Large intestine (tissue), 3 donors: ENCODE data around the gene KIF2C. TPM values are rescaled to one million over a fixed set of nuclear protein-coding genes. Genes with fewer than 3 reads are reported as not detected.
"Not testable (repeated sequence)": the region's sequence is repeated elsewhere in the genome, so short reads cannot be mapped to it uniquely, and the experiment has no call there.

Source experiments
- DNase-seq, 2 donors: peaks; one replicate each; pipeline versions ENCODE4 v3.0.0 to v3.0.0-alpha.2; 2013
- H3K27ac ChIP-seq: one replicate; pipeline ENCODE4 v1.5.1; 2013; ENCODE audit warnings: low read length
- H3K27me3 ChIP-seq: 2 replicates; pipeline ENCODE4 v1.6.1; 2013; ENCODE audit warnings: low read length; ENCODE audit not compliant: control insufficient read depth, insufficient read depth
- H3K36me3 ChIP-seq: 2 replicates; pipeline ENCODE4 v1.6.1; 2013; ENCODE audit warnings: low read length; ENCODE audit not compliant: control insufficient read depth, insufficient read depth
- H3K4me1 ChIP-seq: one replicate; pipeline ENCODE4 v1.6.1; 2013; ENCODE audit warnings: low read length; ENCODE audit not compliant: control insufficient read depth, insufficient read depth
- H3K4me3 ChIP-seq: one replicate; pipeline ENCODE4 v1.5.1; 2013; ENCODE audit warnings: low read length
- H3K9me3 ChIP-seq: one replicate; pipeline ENCODE4 v1.6.1; 2013; ENCODE audit warnings: mild to moderate bottlenecking, low read depth, low read length, moderate library complexity; ENCODE audit not compliant: control insufficient read depth
- WGBS: methylation state at CpG from one replicate; pipeline ENCODE4 v1.1.5; 2013; ENCODE audit warnings: low lambda C conversion rate; ENCODE audit not compliant: insufficient coverage; 5-methylcytosine and 5-hydroxymethylcytosine counted together
- polyA plus RNA-seq: library from polyadenylated mRNA; unstranded; fragments of 120-200 nt; gene quantifications from one replicate; pipeline ENCODE4 v1.2.1, GENCODE V29; 2013

Gene KIF2C
- polyA plus RNA-seq, 1 donor: 10.9 TPM

- no peak overlapping the region for H3K27ac ChIP-seq
- DNase-seq: no peak
- H3K27me3 ChIP-seq: no peaks in the 10 kb centered on the region
- no peaks in the 10 kb centered on the region for H3K9me3 ChIP-seq
- H3K4me3 ChIP-seq: no peak overlapping the region
- H3K4me1 ChIP-seq: peaks cover 5% of the 10 kb centered on the region
- no CpG with 5 or more reads among the region's 9 CpGs for WGBS
- no peaks in the 10 kb centered on the region for H3K36me3 ChIP-seq
Measured at GRCh38 chr1:44792736-44793502, 53.3 kb downstream of the KIF2C start.

GRCh38 chr1:44797886-44798285, 58.2 kb downstream of the KIF2C start:
- not testable (repeated sequence) for H3K27me3 ChIP-seq, H3K9me3 ChIP-seq, H3K36me3 ChIP-seq, H3K4me3 ChIP-seq, DNase-seq, H3K27ac ChIP-seq
- peaks cover 21% of the 10 kb centered on the region for H3K4me1 ChIP-seq
- WGBS: 90% methylated on average over 2 of the region's 8 CpGs

- DNase-seq: no peak
- no peaks in the 10 kb centered on the region for H3K9me3 ChIP-seq
Measured at GRCh38 chr1:44798481-44799365, 59.1 kb downstream of the KIF2C start.

GRCh38 chr1:44799770-44800584, 60.3 kb downstream of the KIF2C start, which contains the start of gene PLK3:
PLK3 (plus strand) TSS chr1:44800377; CDS start chr1:44800464, 87 bp downstream.
- DNase-seq: peak; percentile 99
- Histone ChIP-seq H3K4me1 (peaks cover 21% of the 10 kb centered on the region), H3K27ac (peak within 1 kb of the TSS; percentile 94), H3K9me3 (no peaks in the 10 kb centered on the region), H3K4me3 (peak within 1 kb of the TSS; percentile 91), H3K36me3 (peaks cover 20% of the 10 kb centered on the region), H3K27me3 (no peaks in the 10 kb centered on the region)
- whole genome bisulfite sequencing: no CpG with 5 or more reads among the region's 79 CpGs

More at GRCh38 chr1:44798481-44799365, 59.1 kb downstream of the KIF2C start:
- no peaks in the 10 kb centered on the region for H3K27me3 ChIP-seq
- H3K4me1 ChIP-seq: peaks cover 21% of the 10 kb centered on the region
- peak overlapping the region; percentile 94 for H3K27ac ChIP-seq
- WGBS: no CpG with 5 or more reads among the region's 10 CpGs
- H3K36me3 ChIP-seq: peaks cover 10% of the 10 kb centered on the region
- no peak overlapping the region for H3K4me3 ChIP-seq

DNA sequence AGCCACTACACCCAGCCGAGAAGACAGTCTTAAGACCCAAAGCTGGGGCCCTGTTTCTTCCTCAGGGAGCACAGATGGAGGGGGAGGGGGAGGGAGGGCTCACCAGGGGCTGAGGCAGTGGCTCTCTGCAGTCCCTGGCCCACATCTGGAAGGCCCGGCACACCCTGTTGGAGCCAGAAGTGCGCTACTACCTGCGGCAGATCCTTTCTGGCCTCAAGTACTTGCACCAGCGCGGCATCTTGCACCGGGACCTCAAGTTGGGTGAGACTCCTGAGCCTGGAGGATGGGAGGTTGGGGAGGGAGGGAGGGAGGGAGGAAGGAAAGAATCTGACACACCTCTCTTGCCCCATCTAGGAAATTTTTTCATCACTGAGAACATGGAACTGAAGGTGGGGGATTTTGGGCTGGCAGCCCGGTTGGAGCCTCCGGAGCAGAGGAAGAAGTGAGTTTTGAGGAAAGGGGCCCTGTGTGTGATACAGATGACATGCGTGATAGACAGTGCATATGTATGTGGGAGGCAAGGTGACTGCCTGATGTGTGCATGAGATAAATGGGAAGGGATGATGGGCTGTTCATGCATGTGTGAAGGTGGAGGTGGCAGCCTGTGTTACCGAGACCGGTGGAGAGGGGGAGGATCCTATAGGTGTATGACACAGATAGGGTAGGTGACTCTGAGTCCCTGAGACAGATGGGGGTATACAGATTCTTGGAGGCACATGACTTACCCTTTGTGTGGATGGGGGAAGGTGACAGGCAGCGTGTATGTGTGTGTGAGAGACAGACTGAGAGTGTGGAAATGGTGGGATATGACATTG, 62.1 kb downstream of the KIF2C start:
- DNase-seq: no peak
- Histone ChIP-seq H3K27me3 (no peaks in the 10 kb centered on the region), H3K36me3 (peaks cover 32% of the 10 kb centered on the region), H3K4me3 (peak overlapping the region; percentile 91), H3K4me1 (peaks cover 24% of the 10 kb centered on the region), H3K9me3 (no peaks in the 10 kb centered on the region), H3K27ac (no peak overlapping the region)
- WGBS: 100% methylated on average over 1 of the region's 13 CpGs

DNA sequence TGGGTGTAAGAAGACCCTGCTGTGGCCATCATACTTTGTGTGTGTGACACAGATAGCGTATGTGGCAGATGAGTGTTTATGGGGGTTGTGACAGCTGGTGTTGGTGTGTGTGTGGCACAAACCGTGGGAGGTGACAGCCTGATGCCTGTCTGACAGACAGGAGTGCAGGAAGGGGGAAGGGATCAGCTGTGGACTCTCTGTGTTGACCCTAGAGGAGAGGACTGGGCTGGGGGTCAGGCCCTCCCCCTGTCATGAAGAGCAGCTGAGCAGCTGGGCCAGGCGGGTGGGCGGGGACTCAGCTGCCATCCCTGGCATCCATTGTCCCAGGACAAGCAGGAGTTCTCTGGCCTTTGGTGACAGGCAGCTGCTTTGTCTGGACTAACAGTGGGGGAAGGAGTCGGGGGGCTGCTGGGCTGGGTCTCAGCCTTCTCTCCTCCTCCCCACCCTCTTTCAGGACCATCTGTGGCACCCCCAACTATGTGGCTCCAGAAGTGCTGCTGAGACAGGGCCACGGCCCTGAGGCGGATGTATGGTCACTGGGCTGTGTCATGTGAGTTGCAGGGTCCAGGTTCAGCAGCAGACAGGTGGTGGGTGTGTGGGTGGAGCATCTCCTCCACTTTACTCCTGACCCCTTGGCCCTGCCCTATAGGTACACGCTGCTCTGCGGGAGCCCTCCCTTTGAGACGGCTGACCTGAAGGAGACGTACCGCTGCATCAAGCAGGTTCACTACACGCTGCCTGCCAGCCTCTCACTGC, 62.8 kb downstream of the KIF2C start:
- H3K27ac ChIP-seq: no peak overlapping the region
- no peaks in the 10 kb centered on the region for H3K27me3 ChIP-seq
- no peak for DNase-seq
- H3K9me3 ChIP-seq: no peaks in the 10 kb centered on the region
- H3K36me3 ChIP-seq: peaks cover 33% of the 10 kb centered on the region
- peak overlapping the region; percentile 9 for H3K4me3 ChIP-seq
- peaks cover 32% of the 10 kb centered on the region for H3K4me1 ChIP-seq
- no CpG with 5 or more reads among the region's 13 CpGs for WGBS

DNA sequence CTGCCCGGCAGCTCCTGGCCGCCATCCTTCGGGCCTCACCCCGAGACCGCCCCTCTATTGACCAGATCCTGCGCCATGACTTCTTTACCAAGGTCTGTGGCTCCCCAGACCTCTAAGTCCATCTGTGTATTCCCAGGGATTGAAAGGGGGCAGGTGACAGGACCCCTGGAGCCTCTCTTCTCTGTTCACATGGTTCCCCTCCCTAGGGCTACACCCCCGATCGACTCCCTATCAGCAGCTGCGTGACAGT, 63.4 kb downstream of the KIF2C start:
- no peaks in the 10 kb centered on the region for H3K9me3 ChIP-seq
- peaks cover 33% of the 10 kb centered on the region for H3K36me3 ChIP-seq
- DNase-seq: no peak
- peaks cover 37% of the 10 kb centered on the region for H3K4me1 ChIP-seq
- no CpG with 5 or more reads among the region's 9 CpGs for WGBS
- no peaks in the 10 kb centered on the region for H3K27me3 ChIP-seq
- no peak overlapping the region for H3K27ac ChIP-seq
- H3K4me3 ChIP-seq: no peak overlapping the region

DNA sequence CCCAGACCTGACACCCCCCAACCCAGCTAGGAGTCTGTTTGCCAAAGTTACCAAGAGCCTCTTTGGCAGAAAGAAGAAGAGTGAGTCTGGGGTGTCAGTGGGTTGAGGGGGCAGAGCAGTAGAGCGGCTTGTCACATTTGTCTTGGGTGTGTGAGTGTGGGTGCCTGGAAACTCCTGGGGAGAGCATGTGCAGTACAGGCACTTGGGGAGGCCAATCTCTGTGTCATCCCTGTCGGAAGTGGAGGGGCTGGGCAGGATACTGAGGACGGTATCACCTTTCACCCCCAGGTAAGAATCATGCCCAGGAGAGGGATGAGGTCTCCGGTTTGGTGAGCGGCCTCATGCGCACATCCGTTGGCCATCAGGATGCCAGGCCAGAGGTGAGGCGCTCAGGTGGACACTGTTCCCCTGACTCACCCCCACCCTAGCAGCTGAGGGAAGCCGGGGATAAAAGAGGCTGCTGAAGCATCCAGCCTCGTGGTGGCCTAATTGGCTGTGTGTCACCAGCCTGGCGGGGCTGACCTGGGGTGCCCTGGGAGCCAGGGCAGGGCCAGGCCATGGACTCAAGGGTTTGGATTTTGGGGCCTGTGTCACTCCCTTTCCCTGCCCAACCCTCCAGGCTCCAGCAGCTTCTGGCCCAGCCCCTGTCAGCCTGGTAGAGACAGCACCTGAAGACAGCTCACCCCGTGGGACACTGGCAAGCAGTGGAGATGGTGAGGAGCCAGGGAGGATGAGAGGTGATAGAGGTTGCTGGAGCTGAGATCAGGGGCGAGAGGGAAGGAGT, 63.9 kb downstream of the KIF2C start:
- H3K27ac ChIP-seq: no peak overlapping the region

More for the DNA sequence above, 63.9 kb downstream of the KIF2C start:
- Histone ChIP-seq H3K9me3 (no peaks in the 10 kb centered on the region), H3K36me3 (peaks cover 33% of the 10 kb centered on the region), H3K27me3 (no peaks in the 10 kb centered on the region), H3K4me3 (no peak overlapping the region), H3K4me1 (peaks cover 42% of the 10 kb centered on the region)
- WGBS: no CpG with 5 or more reads among the region's 13 CpGs
- no peak for DNase-seq
